Esophagus (tissue), 2 donors: ENCODE data around the gene HHATL. TPM values are rescaled to one million over a fixed set of nuclear protein-coding genes. Genes with fewer than 3 reads are reported as not detected.

Experiments
- H3K27ac ChIP-seq, 2 donors: one replicate each; pipeline ENCODE4 v1.5.1; 2013; ENCODE audit warnings: low read depth in 2 of 2, mild to moderate bottlenecking in 2 of 2, inconsistent platforms in 1 of 2, low read length in 1 of 2, moderate library complexity in 1 of 2
- H3K27me3 ChIP-seq, 2 donors: one replicate each; pipeline ENCODE4 v1.6.1; 2013; ENCODE audit warnings: low read length in 2 of 2, control low read depth in 1 of 2, mild to moderate bottlenecking in 1 of 2; ENCODE audit not compliant: insufficient read depth in 2 of 2, control insufficient read depth in 1 of 2
- H3K36me3 ChIP-seq, 2 donors: one replicate each; pipeline ENCODE4 v1.6.1; 2013; ENCODE audit warnings: low read length in 1 of 2; ENCODE audit not compliant: control insufficient read depth in 2 of 2, insufficient read depth in 2 of 2
- H3K4me1 ChIP-seq, 2 donors: one replicate each; pipeline ENCODE4 v1.6.1; 2013; ENCODE audit warnings: low read length in 1 of 2; ENCODE audit not compliant: control insufficient read depth in 2 of 2, insufficient read depth in 2 of 2
- H3K4me3 ChIP-seq, 2 donors: one replicate each; pipeline ENCODE4 v1.5.1; 2013; ENCODE audit warnings: low read length in 2 of 2, mild to moderate bottlenecking in 2 of 2, low read depth in 1 of 2, moderate library complexity in 1 of 2
- H3K9me3 ChIP-seq, 2 donors: one replicate each; pipeline ENCODE4 v1.6.1; 2013; ENCODE audit warnings: mild to moderate bottlenecking in 2 of 2, low read depth in 1 of 2, low read length in 1 of 2, moderate library complexity in 1 of 2; ENCODE audit not compliant: control insufficient read depth in 2 of 2, insufficient read depth in 1 of 2
- WGBS, 2 donors: extraction: QIAGEN DNeasy Blood & Tissue Kit; methylation state at CpG; one replicate each; pipeline ENCODE4 v1.1.7; 2013; 5-methylcytosine and 5-hydroxymethylcytosine counted together
- polyA plus RNA-seq, 2 donors: library from polyadenylated mRNA; stranded (reverse); fragments of 200-250 nt; gene quantifications; one replicate each; pipeline ENCODE4 v1.2.3, GENCODE V29; 2013
- donor health status: healthy with polysubstance abuse.
- donor health status: Bipolar disorder and iron deficiency.

The HHATL gene
- polyA plus RNA-seq, 2 donors = 0.12 to 0.41 TPM

DNA sequence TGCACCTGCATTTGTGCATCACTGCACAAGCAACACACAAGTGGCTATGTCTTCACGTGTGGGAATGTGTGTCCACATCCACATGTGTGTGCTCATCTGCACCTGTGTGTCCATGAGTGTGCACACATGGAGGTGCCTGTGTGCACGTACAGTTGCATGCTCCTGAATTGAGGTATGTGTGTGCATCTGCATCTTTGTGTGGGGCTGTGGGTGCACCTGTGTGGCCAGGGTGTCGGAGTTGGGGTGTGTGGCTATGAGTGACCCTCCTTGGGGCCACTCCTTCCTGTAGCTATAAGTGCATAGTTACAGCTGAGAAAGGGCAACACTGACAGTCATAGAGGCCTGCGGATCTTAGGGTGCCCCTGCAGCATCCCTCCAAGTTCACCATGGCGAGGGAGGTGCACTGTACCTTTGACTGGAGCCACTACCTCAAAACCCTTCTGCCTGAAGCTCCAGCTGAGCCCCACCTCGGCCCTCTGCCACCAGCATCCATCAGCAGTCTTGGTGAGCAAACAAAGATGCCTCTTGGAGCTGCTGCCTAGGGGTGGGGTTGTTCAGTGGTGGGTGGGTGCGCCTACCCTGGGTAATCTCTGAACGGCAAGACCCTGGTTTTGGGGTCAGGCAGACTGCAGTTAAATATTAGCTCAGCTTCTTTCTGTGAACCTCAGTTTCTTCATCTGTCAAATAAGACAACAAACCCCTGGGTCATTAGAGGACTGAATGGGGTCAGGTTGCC is 5.2 kb upstream of the HHATL start:
- 71 to 81% methylated on average over 8 of the region's 8 CpGs for WGBS, 2 donors
- Histone ChIP-seq H3K27me3 (no peaks in the 10 kb centered on the region), H3K9me3 (no peaks in the 10 kb centered on the region), H3K36me3 (no peaks in the 10 kb centered on the region), H3K27ac (no peak overlapping the region), H3K4me1 (no peaks in the 10 kb centered on the region), H3K4me3 (no peak overlapping the region)

DNA sequence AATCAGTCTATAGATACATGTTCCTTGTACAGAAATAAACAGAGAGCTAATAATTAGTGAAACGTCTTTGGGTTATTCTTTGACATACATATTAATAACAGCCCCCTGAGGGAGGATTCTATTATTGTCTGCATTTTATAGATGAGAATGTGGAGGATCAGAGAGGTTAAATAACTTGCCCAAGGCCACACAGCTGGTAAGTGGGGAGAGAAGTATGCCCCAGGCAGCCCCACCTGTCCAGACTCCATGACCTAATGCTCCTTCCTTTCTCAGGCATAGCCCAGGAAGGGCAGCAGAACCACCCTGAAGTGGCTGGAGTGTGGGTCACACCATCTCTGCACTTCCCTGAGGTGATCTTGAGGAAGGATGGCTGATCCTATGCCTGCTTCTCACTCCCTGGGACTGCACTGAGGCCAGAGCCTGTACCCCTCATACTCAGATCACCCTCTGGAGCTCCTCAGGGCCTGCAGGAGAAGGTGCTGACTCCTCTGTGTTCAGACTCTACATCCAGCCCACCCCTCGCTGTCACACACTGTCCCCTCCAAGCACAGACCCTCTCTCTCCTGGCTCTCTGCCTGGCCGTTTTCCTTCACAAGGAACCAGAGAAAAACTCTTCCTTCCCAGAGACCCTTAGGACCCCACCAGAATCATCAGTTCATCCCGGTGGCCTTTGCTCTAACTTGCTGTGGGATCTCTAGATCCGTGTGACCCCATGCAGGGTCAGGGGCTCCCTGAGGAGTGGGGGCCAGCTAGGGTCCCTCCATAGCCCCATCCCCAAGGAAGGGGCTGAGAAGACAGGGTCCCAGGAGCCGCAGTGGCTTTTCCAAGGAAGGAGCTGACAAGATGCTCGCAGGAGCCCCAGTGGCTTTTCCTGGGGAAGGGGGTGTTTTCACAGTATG is 4.4 kb upstream of the HHATL start:
- 68 to 73% methylated on average over 7 of the region's 7 CpGs for WGBS, 2 donors
- Histone ChIP-seq H3K27me3 (no peaks in the 10 kb centered on the region), H3K9me3 (no peaks in the 10 kb centered on the region), H3K4me1 (no peaks in the 10 kb centered on the region), H3K36me3 (no peaks in the 10 kb centered on the region), H3K4me3 (no peak overlapping the region), H3K27ac (no peak overlapping the region)

DNA sequence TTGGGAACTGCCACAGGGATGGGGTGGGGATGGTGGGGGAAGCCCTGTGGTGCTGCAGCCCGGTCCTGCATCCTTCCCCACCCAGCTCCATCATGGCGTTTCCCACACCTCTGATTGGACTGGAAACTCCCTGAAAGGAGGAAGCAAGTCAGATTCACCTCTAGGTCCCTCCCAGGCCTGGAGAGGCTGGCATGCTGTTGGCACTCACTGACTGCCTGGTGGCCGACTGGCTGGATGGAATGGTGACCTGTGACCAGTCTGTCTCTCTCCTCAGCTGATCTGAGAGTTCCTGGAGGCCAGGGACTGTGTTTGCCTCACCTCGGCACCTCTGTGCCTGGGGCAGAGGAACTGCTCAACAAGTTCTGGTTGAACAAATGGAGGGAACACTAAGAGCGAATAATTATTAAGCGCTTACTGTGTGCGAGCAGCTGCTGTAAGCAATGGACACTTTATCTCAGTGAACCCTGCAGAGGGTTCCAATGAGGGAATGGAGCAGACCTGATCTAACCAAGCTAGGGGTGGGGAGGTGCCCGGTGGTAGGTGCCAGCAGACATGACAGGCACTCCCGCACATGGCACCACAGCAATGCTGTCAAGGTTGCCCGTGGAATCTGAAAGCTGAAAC is 3.5 kb upstream of the HHATL start:
- Histone ChIP-seq H3K4me3 (no peak overlapping the region), H3K9me3 (no peaks in the 10 kb centered on the region), H3K36me3 (no peaks in the 10 kb centered on the region), H3K27ac (no peak overlapping the region), H3K4me1 (no peaks in the 10 kb centered on the region), H3K27me3 (no peaks in the 10 kb centered on the region)
- 75 to 76% methylated on average over 10 of the region's 10 CpGs for WGBS, 2 donors

DNA sequence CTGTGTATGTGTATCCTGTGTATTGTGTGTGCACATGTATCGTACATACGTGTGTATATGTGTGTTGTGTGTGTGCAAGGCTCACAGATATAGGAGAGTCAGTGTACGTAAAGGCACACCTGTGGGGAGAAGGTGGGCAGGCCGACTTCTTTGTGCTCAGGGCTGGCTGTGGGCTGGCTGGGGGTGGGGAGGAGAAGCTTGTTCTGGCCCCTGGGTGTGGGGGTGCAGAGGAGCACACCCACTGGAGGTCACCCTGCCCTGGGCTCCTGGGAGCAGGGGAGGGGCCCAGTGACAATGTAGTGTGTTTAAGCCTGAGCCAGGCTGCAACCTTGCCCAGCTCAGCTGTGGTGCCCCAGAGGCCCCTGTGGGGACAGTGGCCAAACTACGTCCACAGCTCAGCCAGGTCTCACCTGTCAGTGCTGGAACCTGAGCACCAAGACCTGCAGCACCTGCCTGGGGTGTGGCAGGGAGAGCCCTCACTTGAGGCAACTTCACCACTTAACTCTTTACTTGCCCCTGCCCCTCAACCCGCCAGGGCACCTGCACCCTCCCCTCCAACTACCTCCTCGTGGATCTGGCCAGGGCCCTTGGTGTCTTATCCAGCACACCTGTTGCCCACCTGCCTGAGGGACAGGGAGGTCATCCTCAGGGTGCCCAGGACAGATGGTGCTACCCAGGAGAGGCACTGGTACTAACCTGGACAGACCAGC is 2.6 kb upstream of the HHATL start:
- no peak overlapping the region for H3K27ac ChIP-seq
- H3K9me3 ChIP-seq = no peaks in the 10 kb centered on the region
- H3K27me3 ChIP-seq = no peaks in the 10 kb centered on the region
- no peaks in the 10 kb centered on the region for H3K36me3 ChIP-seq
- H3K4me3 ChIP-seq = no peak overlapping the region
- no peaks in the 10 kb centered on the region for H3K4me1 ChIP-seq
- WGBS, 2 donors = 76 to 81% methylated on average over 7 of the region's 7 CpGs

DNA sequence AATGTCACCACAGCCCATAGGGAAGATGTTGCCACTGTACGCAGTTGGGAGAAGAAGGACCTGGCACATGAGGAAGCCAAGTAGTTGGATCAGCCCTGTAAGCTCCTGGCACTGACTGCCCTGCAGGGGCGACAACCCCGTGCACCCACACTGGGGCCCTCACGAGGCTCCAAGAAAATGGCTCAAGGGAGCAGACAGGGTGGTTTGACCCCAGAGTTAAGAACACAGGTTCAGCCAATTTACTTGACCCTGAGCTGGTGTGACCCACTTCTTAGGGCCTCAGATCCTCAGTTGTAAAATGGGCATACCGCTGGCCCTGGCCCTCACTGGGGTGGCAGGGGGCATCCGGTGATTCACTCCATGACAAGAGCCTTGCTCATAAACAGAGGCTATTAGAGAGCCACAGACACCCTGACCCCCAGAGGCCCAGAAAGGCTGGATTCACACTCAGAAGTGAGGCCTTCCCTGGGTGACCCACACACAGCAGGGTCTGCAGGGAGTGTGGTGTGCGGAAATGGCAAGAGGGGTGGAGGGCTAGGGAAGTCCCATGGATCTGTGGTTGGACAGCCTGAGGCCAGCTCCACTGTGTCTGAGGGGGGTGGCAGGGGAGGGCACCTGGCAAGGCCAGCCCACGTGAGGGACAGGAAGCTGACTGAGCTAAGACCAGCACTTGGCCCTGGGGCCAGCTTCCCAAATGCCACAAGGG is 1.7 kb upstream of the HHATL start:
- H3K4me1 ChIP-seq = no peaks in the 10 kb centered on the region
- H3K36me3 ChIP-seq = no peaks in the 10 kb centered on the region
- H3K9me3 ChIP-seq = no peaks in the 10 kb centered on the region
- H3K4me3 ChIP-seq = no peak overlapping the region
- WGBS, 2 donors = 81 to 84% methylated on average over 8 of the region's 8 CpGs
- H3K27me3 ChIP-seq = no peaks in the 10 kb centered on the region
- H3K27ac ChIP-seq = no peak overlapping the region

DNA sequence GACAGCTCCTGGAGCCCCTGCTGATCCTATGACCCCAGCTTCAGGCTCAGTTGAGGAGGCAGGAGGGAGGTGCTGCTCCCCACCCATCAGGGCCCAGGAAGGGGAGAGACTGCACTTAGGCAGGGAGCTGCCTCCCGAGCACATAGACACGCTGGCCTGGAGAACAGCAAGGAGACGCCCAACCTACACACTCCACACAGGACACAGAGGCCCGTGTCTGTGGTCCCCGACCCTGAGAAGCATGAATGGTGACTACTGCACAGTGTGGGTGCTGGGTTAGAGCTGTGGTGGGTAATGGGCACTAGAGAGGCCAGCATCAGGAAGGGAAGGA is 1.1 kb upstream of the HHATL start:
- H3K27ac ChIP-seq = no peak overlapping the region
- no peaks in the 10 kb centered on the region for H3K27me3 ChIP-seq
- H3K4me3 ChIP-seq = no peak overlapping the region
- no peaks in the 10 kb centered on the region for H3K4me1 ChIP-seq
- H3K9me3 ChIP-seq = no peaks in the 10 kb centered on the region
- H3K36me3 ChIP-seq = no peaks in the 10 kb centered on the region
- 83 to 84% methylated on average over 5 of the region's 5 CpGs for WGBS, 2 donors

DNA sequence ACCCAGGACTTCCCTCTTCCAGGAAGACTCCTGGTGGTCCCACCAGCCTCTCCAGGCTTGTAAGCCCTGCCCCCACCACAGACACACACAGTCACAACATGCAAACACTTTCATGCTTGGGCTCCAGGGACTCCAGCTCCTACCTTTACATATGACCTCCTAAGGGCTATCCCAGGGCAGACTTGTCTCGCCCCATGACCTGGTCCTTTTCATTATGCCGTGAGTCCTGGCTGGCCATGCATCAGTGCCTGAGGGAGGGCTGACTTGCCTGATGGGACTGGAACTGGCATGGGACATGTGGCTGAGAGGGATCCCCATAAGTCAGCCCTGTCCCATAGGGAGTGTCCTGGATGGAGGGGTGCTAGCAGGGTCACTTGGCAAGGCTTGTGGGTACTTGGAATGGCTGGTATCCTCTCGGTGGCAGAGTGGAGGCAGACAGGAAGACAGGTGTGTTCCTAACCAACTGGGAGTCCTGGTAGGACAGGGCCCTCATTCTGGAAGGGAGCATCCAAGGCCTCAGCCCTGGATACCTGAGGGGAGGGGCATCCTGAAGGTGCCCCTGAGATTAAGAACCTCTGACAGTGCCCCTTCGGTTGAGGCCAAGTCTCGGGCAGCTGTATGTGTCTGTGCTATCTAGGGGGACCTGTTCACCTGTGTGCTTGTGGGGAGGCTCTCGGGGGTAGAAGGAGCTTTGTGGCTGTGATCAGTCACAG is 540 bp upstream of the HHATL start:
- 86 to 87% methylated on average over 6 of the region's 6 CpGs for WGBS, 2 donors

DNA sequence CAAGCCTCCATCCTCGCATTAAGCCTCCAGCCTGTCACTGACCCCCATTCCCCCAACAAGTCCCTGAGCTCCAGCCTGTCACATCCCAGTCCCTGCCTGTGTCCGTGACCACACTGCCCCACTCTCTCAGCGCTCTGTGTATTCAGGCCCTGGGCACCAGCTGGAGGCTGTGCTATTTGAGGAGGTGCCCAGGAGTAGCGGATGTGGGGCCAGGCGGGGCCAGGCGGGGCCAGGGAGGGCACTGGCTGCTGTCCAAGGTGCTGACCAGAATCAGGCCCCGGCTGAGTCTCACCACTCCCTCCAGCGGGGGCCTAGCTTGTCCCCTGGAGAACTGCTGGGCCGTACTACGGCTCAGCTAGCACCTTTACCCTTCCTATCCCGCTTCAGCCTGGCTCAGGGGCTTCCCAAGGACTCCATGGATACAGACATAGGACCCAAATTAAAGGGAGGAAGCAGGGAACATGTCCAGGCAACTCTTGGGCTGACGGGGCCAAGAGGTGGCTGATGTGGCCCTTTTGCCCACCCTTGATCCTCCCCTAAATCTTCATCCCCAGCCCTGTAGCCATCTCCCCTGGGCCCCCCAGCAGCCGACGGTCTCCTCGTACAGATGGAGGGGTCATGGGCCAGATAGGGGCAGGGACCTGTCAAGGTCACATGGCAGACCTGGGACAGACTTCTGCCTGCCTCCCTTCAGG is 1.1 kb downstream of the HHATL start:
- Histone ChIP-seq H3K36me3 (no peaks in the 10 kb centered on the region), H3K4me3 (no peak overlapping the region), H3K27me3 (no peaks in the 10 kb centered on the region), H3K4me1 (no peaks in the 10 kb centered on the region), H3K9me3 (no peaks in the 10 kb centered on the region), H3K27ac (no peak overlapping the region)
- WGBS, 2 donors = 41 to 56% methylated on average over 15 of the region's 15 CpGs

More for the DNA sequence above, 540 bp upstream of the HHATL start:
- H3K4me3 ChIP-seq = no peak overlapping the region
- no peaks in the 10 kb centered on the region for H3K9me3 ChIP-seq
- H3K27ac ChIP-seq = no peak overlapping the region
- H3K4me1 ChIP-seq = no peaks in the 10 kb centered on the region
- no peaks in the 10 kb centered on the region for H3K36me3 ChIP-seq
- no peaks in the 10 kb centered on the region for H3K27me3 ChIP-seq
